Heart left ventricle (tissue), 16 donors: ENCODE measurements around the gene CCDC33. TPM values are rescaled to one million over a fixed set of nuclear protein-coding genes. Genes with fewer than 3 reads are reported as not detected.

ENCODE experiments used
- ATAC-seq, 4 donors: fragments of 200-7000 bp; cut with Tn5 transposase; one replicate each; pipeline ENCODE4 v1.9.1; 2020 to 2022; ENCODE audit warnings: moderate library complexity in 4 of 4, mild to moderate bottlenecking in 3 of 4, moderate number of reproducible peaks in 1 of 4
- DNase-seq, 5 donors: peaks; one replicate each; pipeline ENCODE4 v3.0.0-alpha.2; 2020
- H3K27ac ChIP-seq, 12 donors: fragments of 200-600 bp; sonication (generic) in 4 of 12; one replicate each; pipeline versions ENCODE4 v1.5.0 to v1.8.0; 2016 to 2022; ENCODE audit warnings: mild to moderate bottlenecking in 2 of 12
- H3K27me3 ChIP-seq, 9 donors: fragments of 200-600 bp; sonication (generic) in 2 of 9; one replicate each; pipeline versions ENCODE4 v1.5.1 to v1.8.0; 2016 to 2022; ENCODE audit warnings: mild to moderate bottlenecking in 3 of 9
- H3K36me3 ChIP-seq, 9 donors: fragments of 200-600 bp; sonication (generic) in 2 of 9; one replicate each; pipeline versions ENCODE4 v1.5.0 to v1.8.0; 2018 to 2022; ENCODE audit warnings: mild to moderate bottlenecking in 2 of 9
- H3K4me1 ChIP-seq, 12 donors: fragments of 200-600 bp; sonication (generic) in 4 of 12; one replicate each; pipeline versions ENCODE4 v1.5.0 to v1.8.0; 2016 to 2022; ENCODE audit warnings: mild to moderate bottlenecking in 3 of 12
- H3K4me3 ChIP-seq, 12 donors: fragments of 200-600 bp; sonication (generic) in 4 of 12; one replicate each; pipeline versions ENCODE4 v1.5.0 to v1.8.0; 2017 to 2022; ENCODE audit warnings: mild to moderate bottlenecking in 9 of 12, moderate library complexity in 4 of 12
- H3K9me3 ChIP-seq, 12 donors: fragments of 200-600 bp; sonication (generic) in 4 of 12; one replicate each; pipeline versions ENCODE4 v1.5.0 to v1.8.0; 2016 to 2022; ENCODE audit warnings: mild to moderate bottlenecking in 1 of 12
- POLR2A ChIP-seq, 2 donors: fragments of 450-650 bp; IDR thresholded peaks; one replicate each; pipeline ENCODE4 v1.6.1; 2017; ENCODE audit warnings: antibody characterized with exemption in 2 of 2, mild to moderate bottlenecking in 2 of 2, moderate library complexity in 2 of 2
- WGBS, 4 donors: extraction: QIAGEN DNeasy Blood & Tissue Kit in 2 of 4; methylation state at CpG; one replicate each; pipeline versions ENCODE4 v1.1.5 to v1.1.7; 2013 to 2018; 5-methylcytosine and 5-hydroxymethylcytosine counted together
- intact Hi-C, 10 donors: fragments of 100-400 bp; cut with DNase I; formaldehyde crosslinking; loops; one replicate each; pipeline versions ENCODE4 v1.11.1 to v1.14.2; 2022
- polyA plus RNA-seq, 2 donors: library from polyadenylated mRNA; stranded (reverse); fragments of 200-250 nt; gene quantifications; one replicate each; pipeline ENCODE4 v1.2.3, GENCODE V29; 2013
- total RNA-seq, 9 donors: library from RNA; depleted of rRNA in 2 of 9; stranded (reverse); fragments of >200 nt in 2 of 9; fragmentation: NEBNext Ultra II Directional in 3 of 9; extraction: Animal tissue kit (Norgen Biotek cat#: 25700) in 3 of 9; gene quantifications; one replicate each; pipeline versions ENCODE4 v1.1.0 to v1.2.4, GENCODE V29; 2016 to 2023
- TF ChIP-seq, protein P1 (sequence below), 12 donors: fragments of 200-600 bp; sonication (generic) in 4 of 12; IDR thresholded peaks; one replicate each; pipeline versions ENCODE4 v1.5.0 to v1.8.0; 2018 to 2022; ENCODE audit warnings: antibody characterized with exemption in 12 of 12, mild to moderate bottlenecking in 5 of 12
- donor health status: ischemic (EF 13 %, LVEDD 7.1; RV severe dilation, severe dysfunction).
- donor health status: healthy with polysubstance abuse.
- donor health status: DM: no; HTN: yes; CAD: no.
- donor health status: DM: no; HTN: no; CAD: no.
- donor health status: ischemic (EF 25% LVEDD 6.9; RV normal size, moderate dysfunction).
- donor health status: ischemic (EF 25% LVEDD 5.7; RV mildly dilated, moderate dysfunction).
- donor health status: healthy.
- donor health status: DM: yes; HTN: yes; CAD: no.
- donor health status: ischemic (EF 35%, LVEDD 5.7; RV mildly dilated, moderate dysfunction).
- donor health status: nonischemic (EF 11% LVEDD 7.7; RV severe dilation, severe dysfunction).
- donor health status: DM: yes; HTN: yes; CAD: no.
- donor health status: PGD.
- donor health status: ischemic (EF 29% LVEDD 5.4; RV normal size, mild dysfunction).
- donor health status: nonischemic (EF 23%, LVEDD 6.1; RV moderate dilation, normal function).

The CCDC33 gene
- total and polyA plus RNA-seq, 11 donors = 0.08 TPM; not detected in 10

DNA sequence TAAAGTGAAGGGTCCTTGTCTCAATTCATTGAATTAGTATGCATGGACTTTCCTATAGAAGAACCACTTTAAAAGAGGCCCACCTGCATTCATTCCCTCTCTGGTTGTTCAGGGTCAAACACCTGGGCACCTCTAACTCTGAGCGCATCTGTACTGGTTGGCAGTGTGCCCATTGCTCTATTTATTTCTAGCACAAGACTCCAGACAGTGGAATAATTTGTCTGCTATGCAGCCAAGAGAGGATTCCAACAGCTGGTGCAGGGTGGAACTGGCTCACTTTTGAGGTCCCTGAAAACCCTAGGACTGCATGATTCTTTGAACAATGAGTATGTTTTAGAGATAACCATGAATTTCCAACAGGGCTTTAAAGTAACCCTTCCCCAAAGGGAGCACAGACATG lies 57.9 kb downstream of the CCDC33 start:
- DNase-seq = no peak
- Histone ChIP-seq H3K4me3 (no peak overlapping the region), H3K36me3 (no peaks in the 10 kb centered on the region), H3K27ac (no peak overlapping the region), H3K27me3 (peaks cover 0 to 14% (median 0%) of the 10 kb centered on the region in 9 donors), H3K4me1 (peaks cover 0 to 11% (median 5%) of the 10 kb centered on the region in 12 donors), H3K9me3 (no peaks in the 10 kb centered on the region)
- ATAC-seq = no peak
- 38 to 58% (median 50%) methylated on average over 1 of the region's 1 CpG for WGBS, 4 donors
- no peak for TF ChIP-seq POLR2A (IDR thresholded peaks at IDR 0.05)
- TF ChIP-seq, protein P1, sequence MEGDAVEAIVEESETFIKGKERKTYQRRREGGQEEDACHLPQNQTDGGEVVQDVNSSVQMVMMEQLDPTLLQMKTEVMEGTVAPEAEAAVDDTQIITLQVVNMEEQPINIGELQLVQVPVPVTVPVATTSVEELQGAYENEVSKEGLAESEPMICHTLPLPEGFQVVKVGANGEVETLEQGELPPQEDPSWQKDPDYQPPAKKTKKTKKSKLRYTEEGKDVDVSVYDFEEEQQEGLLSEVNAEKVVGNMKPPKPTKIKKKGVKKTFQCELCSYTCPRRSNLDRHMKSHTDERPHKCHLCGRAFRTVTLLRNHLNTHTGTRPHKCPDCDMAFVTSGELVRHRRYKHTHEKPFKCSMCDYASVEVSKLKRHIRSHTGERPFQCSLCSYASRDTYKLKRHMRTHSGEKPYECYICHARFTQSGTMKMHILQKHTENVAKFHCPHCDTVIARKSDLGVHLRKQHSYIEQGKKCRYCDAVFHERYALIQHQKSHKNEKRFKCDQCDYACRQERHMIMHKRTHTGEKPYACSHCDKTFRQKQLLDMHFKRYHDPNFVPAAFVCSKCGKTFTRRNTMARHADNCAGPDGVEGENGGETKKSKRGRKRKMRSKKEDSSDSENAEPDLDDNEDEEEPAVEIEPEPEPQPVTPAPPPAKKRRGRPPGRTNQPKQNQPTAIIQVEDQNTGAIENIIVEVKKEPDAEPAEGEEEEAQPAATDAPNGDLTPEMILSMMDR (IDR thresholded peaks at IDR 0.05) = no peak
- intact Hi-C loops = loop anchor here in 1 of 10 donors (10.0 kb wide), 1 partner anchor 49 kb away; no protein-coding TSS in a partner anchor

DNA sequence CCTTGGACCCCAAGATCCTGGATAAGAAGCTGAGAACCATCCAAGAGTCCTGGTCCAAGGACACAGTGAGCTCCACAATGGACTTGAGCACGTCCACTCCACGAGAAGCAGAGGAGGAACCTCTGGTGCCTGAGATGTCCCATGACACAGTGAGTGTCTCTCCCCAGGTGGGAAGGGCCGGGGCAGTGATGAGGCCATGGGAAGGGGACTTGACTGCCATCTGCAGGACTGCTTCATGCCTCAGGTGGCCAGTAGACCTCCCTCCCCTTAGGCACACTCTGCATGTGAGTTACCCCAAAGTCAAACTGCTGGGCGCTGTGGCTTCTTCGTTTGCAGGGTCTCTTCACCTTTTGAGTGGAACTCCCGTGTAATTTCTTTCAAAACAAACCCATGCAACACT lies 59.7 kb downstream of the CCDC33 start:
- no peak for ATAC-seq
- no peak for DNase-seq

DNA sequence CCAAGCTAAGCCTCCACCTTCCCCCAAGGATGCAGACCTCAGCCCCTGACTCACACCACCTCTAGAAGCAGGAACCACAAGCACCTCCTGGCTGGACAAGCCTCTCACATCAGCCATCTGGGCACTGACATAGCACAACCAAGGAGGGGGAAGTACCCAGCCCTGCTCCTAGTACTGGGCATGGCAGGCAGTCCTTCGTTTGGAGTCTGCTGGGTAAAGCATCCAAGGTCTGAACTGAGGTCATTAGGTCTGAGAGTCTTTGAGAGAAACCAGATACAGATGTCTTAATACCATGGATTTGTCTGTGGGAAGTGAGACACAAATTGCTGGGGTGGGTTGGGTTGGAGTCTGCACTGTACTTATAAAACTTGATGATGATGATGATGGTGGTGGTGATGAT lies 61.8 kb downstream of the CCDC33 start:
- Histone ChIP-seq H3K4me1 (peaks cover 0 to 3% (median 0%) of the 10 kb centered on the region in 12 donors), H3K4me3 (no peak overlapping the region), H3K27me3 (peaks cover 0 to 26% (median 0%) of the 10 kb centered on the region in 9 donors), H3K27ac (no peak overlapping the region), H3K36me3 (no peaks in the 10 kb centered on the region), H3K9me3 (no peaks in the 10 kb centered on the region)
- no peak for ATAC-seq
- no peak for TF ChIP-seq POLR2A (IDR thresholded peaks at IDR 0.05)
- intact Hi-C loops = loop anchor here in 2 of 10 donors (5.0 to 10.0 kb wide), 2 partner anchors 46 to 53 kb away; no protein-coding TSS in a partner anchor
- 7 to 33% (median 18%) methylated on average over 1 of the region's 1 CpG for WGBS, 4 donors
- no peak for DNase-seq

More for the DNA sequence above, 59.7 kb downstream of the CCDC33 start:
- H3K9me3 ChIP-seq = no peaks in the 10 kb centered on the region
- no peak overlapping the region for H3K27ac ChIP-seq
- peaks cover 0 to 11% (median 5%) of the 10 kb centered on the region in 12 donors for H3K4me1 ChIP-seq
- WGBS, 4 donors = 54 to 65% (median 61%) methylated on average over 4 to 6 of the region's 6 CpGs
- TF ChIP-seq POLR2A (IDR thresholded peaks at IDR 0.05) = no peak
- TF ChIP-seq, protein P1 (IDR thresholded peaks at IDR 0.05) = peak in 2 of 12 donors; percentile 10 to 13
- no peak overlapping the region for H3K4me3 ChIP-seq
- intact Hi-C loops = loop anchor here in 2 of 10 donors (5.0 to 10.0 kb wide), 2 partner anchors 43 to 51 kb away; no protein-coding TSS in a partner anchor
- H3K36me3 ChIP-seq = no peaks in the 10 kb centered on the region
- peaks cover 0 to 17% (median 0%) of the 10 kb centered on the region in 9 donors for H3K27me3 ChIP-seq

DNA sequence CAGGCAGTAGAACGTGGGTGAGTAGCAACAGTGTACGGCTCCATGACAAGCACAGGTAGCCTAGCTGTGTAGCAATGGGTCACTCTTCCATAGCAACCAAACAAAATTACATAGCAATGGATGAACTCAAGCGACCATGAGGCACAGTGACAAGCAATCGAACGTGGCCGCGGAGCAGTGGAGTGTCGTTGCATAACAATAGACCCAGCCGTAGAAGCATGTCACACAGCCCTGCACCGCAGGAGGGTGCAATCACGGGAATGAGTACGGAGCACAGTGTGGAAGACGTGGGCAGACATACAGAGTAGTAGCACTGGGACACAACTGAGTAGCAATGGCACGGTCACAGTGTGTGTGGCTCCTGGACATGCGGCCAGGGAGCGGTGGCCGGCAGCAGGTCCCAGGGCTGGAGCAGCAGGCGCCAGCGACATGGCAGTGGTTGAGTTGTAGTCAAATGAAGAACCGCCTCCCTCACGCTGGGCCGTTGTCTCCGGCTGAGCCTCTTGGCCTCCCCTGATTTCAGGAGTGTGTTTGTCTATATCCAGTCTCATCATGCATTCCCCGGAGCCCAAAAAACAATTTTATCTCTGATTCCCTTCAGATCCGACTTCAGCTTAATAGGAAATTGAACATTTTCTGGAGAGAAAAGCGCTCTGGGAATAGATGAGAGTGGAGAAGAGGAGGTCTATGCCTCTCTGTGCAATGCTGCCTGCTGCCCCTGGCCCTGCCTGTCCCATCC lies 64.1 kb downstream of the CCDC33 start:
- no peak for TF ChIP-seq POLR2A (IDR thresholded peaks at IDR 0.05)
- TF ChIP-seq, protein P1 (IDR thresholded peaks at IDR 0.05) = no peak
- DNase-seq = no peak
- Histone ChIP-seq H3K27ac (no peak overlapping the region), H3K4me1 (peaks cover 0 to 8% (median 0%) of the 10 kb centered on the region in 12 donors), H3K9me3 (no peaks in the 10 kb centered on the region), H3K36me3 (no peaks in the 10 kb centered on the region), H3K4me3 (no peak overlapping the region), H3K27me3 (peaks cover 0 to 30% (median 0%) of the 10 kb centered on the region in 9 donors)
- no peak for ATAC-seq
- intact Hi-C loops = loop anchor here in 3 of 10 donors (5.0 to 10.0 kb wide), 3 partner anchors 45 to 328 kb away; no protein-coding TSS in a partner anchor
- 49 to 61% (median 55%) methylated on average over 26 of the region's 26 CpGs for WGBS, 4 donors
